Stimulated activated naive CD8-positive, alpha-beta T cell treated with anti-CD3 and anti-CD28 coated beads, Interleukin-15, amount 100 ng/mL, for 72 hours (primary cell): ENCODE measurements around the gene TERT.

Source experiments
- ATAC-seq: fragments of 150-1000 bp; cut with Tn5 transposase; 2 replicates; pipeline ENCODE4 v1.10.0; 2021; ENCODE audit warnings: mild to moderate bottlenecking, moderate library complexity
- DNase-seq, 2 donors: peaks; one replicate each; pipeline ENCODE4 v3.0.0; 2021 to 2022
- H3K27ac Mint-ChIP-seq, 2 donors: one replicate each; pipeline ENCODE4 v1.8.0; 2022; ENCODE audit warnings: mild to moderate bottlenecking in 2 of 2, mixed read lengths in 2 of 2, moderate library complexity in 2 of 2
- H3K27me3 Mint-ChIP-seq: one replicate; pipeline ENCODE4 v1.8.0; 2022; ENCODE audit warnings: mixed read lengths
- H3K4me1 Mint-ChIP-seq: one replicate; pipeline ENCODE4 v1.8.0; 2022; ENCODE audit warnings: mild to moderate bottlenecking, mixed read lengths
- H3K4me3 Mint-ChIP-seq, 2 donors: one replicate each; pipeline ENCODE4 v1.8.0; 2022; ENCODE audit warnings: mild to moderate bottlenecking in 2 of 2, mixed read lengths in 2 of 2, moderate library complexity in 1 of 2
- H3K9me3 Mint-ChIP-seq, 2 donors: one replicate each; pipeline ENCODE4 v1.8.0; 2022; ENCODE audit warnings: mixed read lengths in 2 of 2

Gene TERT

DNA sequence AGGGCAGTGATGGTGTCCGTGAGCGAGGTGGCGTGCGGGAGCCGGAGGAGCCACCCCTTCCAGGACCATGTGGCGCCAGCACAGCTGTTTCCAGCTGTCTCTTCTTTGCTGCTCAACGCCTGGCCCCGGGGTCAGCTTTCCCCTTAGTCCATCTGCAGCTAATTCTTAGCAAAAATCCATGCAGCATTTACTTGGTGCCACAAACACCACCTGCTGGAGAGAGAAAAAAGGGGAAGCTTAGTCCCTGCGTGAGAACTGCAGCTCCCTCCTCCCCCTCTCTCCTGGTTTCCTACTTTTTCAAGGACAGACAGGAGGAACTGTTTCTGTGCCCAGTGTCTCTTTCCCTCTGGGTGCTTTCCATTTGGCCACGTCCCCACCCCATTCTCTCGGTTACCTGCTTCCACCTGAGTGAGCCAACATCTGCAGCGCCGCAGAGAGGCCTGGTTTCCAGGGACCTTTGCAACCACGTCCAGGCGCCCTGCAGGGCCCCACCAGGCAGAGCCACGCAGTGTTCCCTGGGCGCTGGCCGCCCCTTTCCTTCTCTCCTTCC lies 90.1 kb downstream of the TERT start:
- DNase-seq (no peak), ATAC-seq (no peak)

GRCh38 chr5:1203968-1204692 lies 90.7 kb downstream of the TERT start:
- DNase-seq (no peak), ATAC-seq (no peak)
- Mint-ChIP-seq H3K27ac (no peak overlapping the region), H3K27me3 (peaks cover 7% of the 10 kb centered on the region), H3K9me3 (no peaks in the 10 kb centered on the region), H3K4me3 (no peak overlapping the region), H3K4me1 (no peaks in the 10 kb centered on the region)

More for the DNA sequence above, 90.1 kb downstream of the TERT start:
- no peak overlapping the region for H3K4me3 Mint-ChIP-seq
- H3K27ac Mint-ChIP-seq: no peak overlapping the region
- no peaks in the 10 kb centered on the region for H3K4me1 Mint-ChIP-seq
- H3K9me3 Mint-ChIP-seq: no peaks in the 10 kb centered on the region
- H3K27me3 Mint-ChIP-seq: peaks cover 7% of the 10 kb centered on the region

GRCh38 chr5:1203311-1203967 lies 91.4 kb downstream of the TERT start:
- Mint-ChIP-seq H3K27me3 (peaks cover 7% of the 10 kb centered on the region), H3K4me1 (no peaks in the 10 kb centered on the region), H3K9me3 (no peaks in the 10 kb centered on the region), H3K27ac (no peak overlapping the region), H3K4me3 (no peak overlapping the region)
- ATAC-seq (no peak), DNase-seq (no peak)
